Measurements from ENCODE around the gene CAMK2B. TPM values are rescaled to one million over a fixed set of nuclear protein-coding genes. Genes with fewer than 3 reads are reported as not detected.

The CAMK2B gene
- polyA plus RNA-seq, 3 donors, result 0.13 TPM; not detected in 2

- Histone ChIP-seq H3K27ac (ENCODE audit: low read depth in 1 of 2, low read length in 2 of 2) (no peak overlapping the region), H3K4me1 (ENCODE audit: control insufficient read depth in 1 of 2, insufficient read depth in 2 of 2, low read length in 2 of 2) (no peaks in the 10 kb centered on the region), H3K27me3 (ENCODE audit: control insufficient read depth in 2 of 2, insufficient read depth in 2 of 2, low read length in 2 of 2) (no peaks in the 10 kb centered on the region), H3K9ac (ENCODE audit: insufficient read depth, low read length, poor library complexity, severe bottlenecking) (no peak overlapping the region), H3K79me2 (ENCODE audit: insufficient read depth, low read length) (no peaks in the 10 kb centered on the region), H3K4me3 (replicated peaks in 1 of 3; ENCODE audit: low read depth in 2 of 3, low read length in 3 of 3) (no peak overlapping the region), H4K20me1 (ENCODE audit: insufficient read depth, low read length) (no peaks in the 10 kb centered on the region), H3K36me3 (replicated peaks in 1 of 2; ENCODE audit: control insufficient read depth in 1 of 2, insufficient read depth in 2 of 2, low read length in 2 of 2) (no peaks in the 10 kb centered on the region), H3K4me2 (replicated peaks; ENCODE audit: extremely low read depth, low read length, poor library complexity, severe bottlenecking) (no peak overlapping the region), H3K9me3 (replicated peaks in 1 of 2; ENCODE audit: control insufficient read depth in 1 of 2, insufficient read depth in 1 of 2, low read length in 2 of 2) (no peaks in the 10 kb centered on the region), H2AFZ (ENCODE audit: insufficient read depth, low read depth, low read length, poor library complexity, severe bottlenecking) (no peak overlapping the region)
- no peak for TF ChIP-seq CTCF (IDR thresholded peaks at IDR 0.05)
- H3K4me1 Mint-ChIP-seq, result no peaks in the 10 kb centered on the region
- peaks cover 0 to 5% (median 1%) of the 10 kb centered on the region in 3 donors for H3K27me3 Mint-ChIP-seq (ENCODE audit: low read depth in 3 of 3)
- peaks cover 0 to 5% (median 0%) of the 10 kb centered on the region in 7 donors for H3K9me3 Mint-ChIP-seq
- no peak overlapping the region for H3K27ac Mint-ChIP-seq
- 99% methylated on average over 8 of the region's 16 CpGs for WGBS (ENCODE audit: insufficient coverage)
- intact Hi-C loops (cut with micrococcal nuclease), result no loop called here
- no peak overlapping the region for H3K4me3 Mint-ChIP-seq
- DNase-seq, result no peak
- H3K36me3 Mint-ChIP-seq, result no peaks in the 10 kb centered on the region
Observed at GRCh38 chr7:44284881-44285541, 40.4 kb downstream of the CAMK2B start.

- Histone ChIP-seq H3K4me2 (replicated peaks; ENCODE audit: extremely low read depth, low read length, poor library complexity, severe bottlenecking) (no peak overlapping the region), H3K79me2 (ENCODE audit: insufficient read depth, low read length) (no peaks in the 10 kb centered on the region), H3K9ac (ENCODE audit: insufficient read depth, low read length, poor library complexity, severe bottlenecking) (no peak overlapping the region), H3K27me3 (ENCODE audit: control insufficient read depth in 2 of 2, insufficient read depth in 2 of 2, low read length in 2 of 2) (no peaks in the 10 kb centered on the region), H2AFZ (ENCODE audit: insufficient read depth, low read depth, low read length, poor library complexity, severe bottlenecking) (no peak overlapping the region), H3K4me1 (ENCODE audit: control insufficient read depth in 1 of 2, insufficient read depth in 2 of 2, low read length in 2 of 2) (no peaks in the 10 kb centered on the region), H3K9me3 (replicated peaks in 1 of 2; ENCODE audit: control insufficient read depth in 1 of 2, insufficient read depth in 1 of 2, low read length in 2 of 2) (no peaks in the 10 kb centered on the region), H3K36me3 (replicated peaks in 1 of 2; ENCODE audit: control insufficient read depth in 1 of 2, insufficient read depth in 2 of 2, low read length in 2 of 2) (no peaks in the 10 kb centered on the region), H4K20me1 (ENCODE audit: insufficient read depth, low read length) (no peaks in the 10 kb centered on the region), H3K27ac (ENCODE audit: low read depth in 1 of 2, low read length in 2 of 2) (no peak overlapping the region), H3K4me3 (replicated peaks in 1 of 3; ENCODE audit: low read depth in 2 of 3, low read length in 3 of 3) (no peak overlapping the region)
- H3K4me1 Mint-ChIP-seq, result no peaks in the 10 kb centered on the region
- intact Hi-C loops (cut with micrococcal nuclease), result no loop called here
- H3K27ac Mint-ChIP-seq, result no peak overlapping the region
- H3K9me3 Mint-ChIP-seq, result peaks cover 0 to 5% (median 0%) of the 10 kb centered on the region in 7 donors
- H3K36me3 Mint-ChIP-seq, result no peaks in the 10 kb centered on the region
- no peak for DNase-seq
- TF ChIP-seq CTCF (IDR thresholded peaks at IDR 0.05), result no peak
- peaks cover 0 to 5% (median 1%) of the 10 kb centered on the region in 3 donors for H3K27me3 Mint-ChIP-seq (ENCODE audit: low read depth in 3 of 3)
- H3K4me3 Mint-ChIP-seq, result no peak overlapping the region
- WGBS (ENCODE audit: insufficient coverage), result 57% methylated on average over 4 of the region's 13 CpGs
Observed at GRCh38 chr7:44284216-44284615, 41.2 kb downstream of the CAMK2B start.

All from CD14-positive monocyte (primary cell).